HepG2 (cell line): ENCODE data around the gene TMEM144. TPM values are rescaled to one million over a fixed set of nuclear protein-coding genes. Genes with fewer than 3 reads are reported as not detected.

ENCODE experiments used
- GABPA ChIP-seq, 2 experiments: IDR thresholded peaks; 2 replicates each; pipeline ENCODE4 v1.6.1; 2011 to 2016; ENCODE audit warnings: low read depth in 2 of 2, low read length in 1 of 2, missing biosample characterization in 1 of 2, missing genetic modification characterization in 1 of 2
- GATA4 ChIP-seq: sonication (generic); IDR thresholded peaks from 2 replicates; pipeline ENCODE4 v1.6.1; 2016; ENCODE audit warnings: antibody characterized with exemption, low read depth, borderline replicate concordance
- HOXA3 ChIP-seq: sonication (generic); formaldehyde crosslinking; IDR thresholded peaks from 2 replicates; pipeline ENCODE4 v1.5.0; 2020; ENCODE audit warnings: missing genetic modification reagents
- HOXD1 ChIP-seq: sonication (generic); formaldehyde crosslinking; IDR thresholded peaks from 2 replicates; pipeline ENCODE4 v1.5.0; 2020; ENCODE audit warnings: missing genetic modification reagents
- KDM3A ChIP-seq: IDR thresholded peaks from 2 replicates; pipeline ENCODE4 v1.6.1; 2018; ENCODE audit warnings: low read depth, missing compliant biosample characterization
- LCORL ChIP-seq, 2 experiments: fragments of 450-650 bp in 1 of 2; sonication (generic) in 1 of 2; formaldehyde crosslinking in 1 of 2; IDR thresholded peaks; 2 replicates each; pipeline versions ENCODE4 v1.5.0 to v1.6.1; 2017 to 2020; ENCODE audit warnings: antibody characterized with exemption in 1 of 2, missing genetic modification reagents in 1 of 2
- PHF21A ChIP-seq: sonication (generic); formaldehyde crosslinking; IDR thresholded peaks from 2 replicates; pipeline ENCODE4 v1.5.0; 2020; ENCODE audit warnings: mild to moderate bottlenecking, missing genetic modification reagents
- POLR2AphosphoS5 ChIP-seq: IDR thresholded peaks from 2 replicates; pipeline ENCODE4 v1.6.1; 2012; ENCODE audit warnings: low read depth, low read length
- SMAD3 ChIP-seq: sonication (generic); formaldehyde crosslinking; IDR thresholded peaks from 2 replicates; pipeline ENCODE4 v1.4.0; 2020; ENCODE audit warnings: missing genetic modification reagents
- XRCC5 ChIP-seq: fragments of 200-400 bp; formaldehyde crosslinking; optimal IDR thresholded peaks from 2 replicates; pipeline ENCODE3; 2017; ENCODE audit warnings: mild to moderate bottlenecking, low read length
- ZC3H4 ChIP-seq: sonication (generic); formaldehyde crosslinking; IDR thresholded peaks from 2 replicates; pipeline ENCODE4 v1.4.0; 2020; ENCODE audit warnings: missing genetic modification reagents, borderline replicate concordance
- ZFP82 ChIP-seq: sonication (generic); formaldehyde crosslinking; IDR thresholded peaks from 2 replicates; pipeline ENCODE4 v1.5.1; 2020; ENCODE audit warnings: mild to moderate bottlenecking, missing genetic modification reagents, borderline replicate concordance
- ZFY ChIP-seq: sonication (generic); formaldehyde crosslinking; IDR thresholded peaks from 2 replicates; pipeline ENCODE4 v1.4.0; 2020; ENCODE audit warnings: missing genetic modification reagents
- ZNF143 ChIP-seq: sonication (generic); formaldehyde crosslinking; IDR thresholded peaks from 2 replicates; pipeline ENCODE4 v1.4.0; 2020; ENCODE audit warnings: missing genetic modification reagents
- ZNF317 ChIP-seq: sonication (generic); formaldehyde crosslinking; IDR thresholded peaks from 2 replicates; pipeline ENCODE4 v1.5.0; 2020; ENCODE audit warnings: mild to moderate bottlenecking, missing genetic modification reagents
- ZNF367 ChIP-seq: sonication (generic); formaldehyde crosslinking; IDR thresholded peaks from 2 replicates; pipeline ENCODE4 v1.4.0; 2020; ENCODE audit warnings: missing genetic modification reagents, borderline replicate concordance
- ZNF547 ChIP-seq: sonication (generic); formaldehyde crosslinking; IDR thresholded peaks from 2 replicates; pipeline ENCODE4 v1.5.1; 2020; ENCODE audit warnings: mild to moderate bottlenecking, missing genetic modification reagents
- ZSCAN31 ChIP-seq: sonication (generic); formaldehyde crosslinking; IDR thresholded peaks from 2 replicates; pipeline ENCODE4 v1.5.0; 2020; ENCODE audit warnings: low read depth, mild to moderate bottlenecking, missing genetic modification reagents
- polyA plus RNA-seq, 8 experiments: library from polyadenylated mRNA; depleted of rRNA in 3 of 8; stranded (reverse) in 7 of 8; unstranded in 1 of 8; fragments of >200 nt; fragmentation: Illumina TruSeq in 4 of 8; extraction: Trizol in 4 of 8; gene quantifications; 2 replicates each; pipeline versions ENCODE4 v1.2.1 to v1.2.3, GENCODE V29; 2011 to 2016; ENCODE audit warnings: low read depth in 4 of 8, missing spikeins in 1 of 8, mixed read lengths in 1 of 8; ENCODE audit not compliant: insufficient read depth in 1 of 8
- total RNA-seq, 5 experiments: library from RNA; depleted of rRNA; stranded (reverse); fragments of >200 nt; fragmentation: Illumina TruSeq; extraction: Trizol; gene quantifications; 2 replicates each; pipeline ENCODE4 v1.2.3, GENCODE V29; 2016; ENCODE audit warnings: low read depth in 1 of 5
- TF ChIP-seq, protein P1 (sequence below): sonication (generic); formaldehyde crosslinking; IDR thresholded peaks from 2 replicates; pipeline ENCODE4 v1.4.0; 2020; ENCODE audit warnings: missing genetic modification reagents, low read depth, mild to moderate bottlenecking, borderline replicate concordance
- TF ChIP-seq, protein P2 (sequence below): IDR thresholded peaks from 2 replicates; pipeline ENCODE4 v1.6.1; 2016; ENCODE audit warnings: missing genetic modification reagents, missing compliant biosample characterization
- TF ChIP-seq, protein P3 (sequence below): sonication (generic); formaldehyde crosslinking; IDR thresholded peaks from 2 replicates; pipeline ENCODE4 v1.4.0; 2020; ENCODE audit warnings: mild to moderate bottlenecking, missing genetic modification reagents
- TF ChIP-seq, protein P4 (sequence below): IDR thresholded peaks from 2 replicates; pipeline ENCODE4 v1.6.1; 2016; ENCODE audit warnings: low read depth, control low read depth
- TF ChIP-seq, protein P5 (sequence below): sonication (generic); formaldehyde crosslinking; IDR thresholded peaks from 2 replicates; pipeline ENCODE4 v1.4.0; 2020; ENCODE audit warnings: missing genetic modification reagents
- TF ChIP-seq, protein P6 (sequence below): sonication (generic); formaldehyde crosslinking; IDR thresholded peaks from 2 replicates; pipeline ENCODE4 v1.4.0; 2020; ENCODE audit warnings: missing genetic modification reagents

The TMEM144 gene
- total and polyA plus RNA-seq, 2 of the 13 experiments (the other 11 are each of a cell fraction or from before 2014, with no cell fraction given) = 10.9 to 12.3 TPM

DNA sequence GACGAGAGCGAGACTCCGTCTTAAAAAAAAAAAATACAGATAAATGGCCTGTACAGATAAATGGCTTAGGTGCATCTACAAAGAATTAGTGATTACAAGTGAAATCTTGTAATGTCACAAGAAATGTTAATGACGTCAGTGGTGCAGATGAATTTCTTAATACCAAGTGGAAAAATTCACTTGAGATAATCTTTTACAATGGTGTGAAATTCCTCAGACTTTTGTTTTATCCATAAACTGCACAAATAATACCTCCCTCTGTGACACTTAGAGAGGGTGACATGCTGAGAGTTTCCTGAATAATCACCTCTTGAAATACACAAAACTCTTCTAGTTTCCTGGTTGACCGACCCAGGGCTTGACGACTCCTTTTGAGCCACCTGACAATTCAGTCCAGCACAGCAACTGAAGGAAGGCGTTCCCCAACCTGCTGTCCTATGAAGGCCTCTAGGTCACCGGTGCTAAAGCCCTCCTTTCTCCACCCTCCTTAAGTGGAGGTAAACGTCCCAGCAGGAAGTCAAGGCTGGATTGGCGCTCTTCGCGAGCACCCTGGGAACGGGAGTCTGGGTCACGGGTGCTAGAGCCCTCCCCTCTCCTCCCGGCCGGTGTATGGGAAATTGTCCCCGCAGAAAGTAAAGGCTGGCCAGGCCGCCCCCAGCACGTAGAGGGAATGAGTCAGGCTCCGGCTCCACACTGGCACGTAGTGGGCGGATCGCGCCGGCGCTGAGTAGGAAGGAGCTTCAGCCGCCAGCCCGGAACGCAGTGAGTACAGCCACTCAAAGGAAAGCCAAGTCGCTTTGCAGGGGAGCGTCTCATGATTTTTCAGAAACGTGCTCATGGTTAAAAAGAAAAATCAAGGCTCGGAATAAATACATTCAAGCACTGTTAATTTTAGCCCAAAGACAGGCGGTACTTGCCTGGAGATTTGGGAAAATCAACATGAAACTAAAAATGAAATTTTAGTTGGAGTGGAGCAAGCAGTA, at the start of gene TMEM144 (continued):
- TF ChIP-seq ZNF143 (CRISPR knock-in tag) (peak; percentile 69), POLR2AphosphoS5 (peak; percentile 50), ZSCAN31 (no peak), GATA4 (no peak), PHF21A (CRISPR knock-in tag) (peak; percentile 70; the same call in 1 of the 2 replicates), GABPA (IDR thresholded peaks at IDR 0.05; ENCODE audit: low read depth, low read length) (no peak), GABPA (CRISPR knock-in tag; IDR thresholded peaks at IDR 0.05; ENCODE audit: low read depth) (peak; percentile 49), SMAD3 (no peak), ZNF367 (CRISPR knock-in tag) (no peak), ZNF547 (CRISPR knock-in tag) (peak; percentile 62; the same call in 1 of the 2 replicates), HOXD1 (CRISPR knock-in tag) (0 out of 2 replicates have a peak, but pooled peaks have one; percentile 19), KDM3A (CRISPR knock-in tag) (no peak), ZC3H4 (CRISPR knock-in tag) (no peak), HOXA3 (peak; percentile 39; the same call in 1 of the 2 replicates), XRCC5 (peak; percentile 81), ZNF317 (CRISPR knock-in tag) (peak; percentile 79; the same call in 1 of the 2 replicates), ZFY (CRISPR knock-in tag) (peak; percentile 65), LCORL (IDR thresholded peaks at IDR 0.05) (no peak), LCORL (CRISPR knock-in tag; IDR thresholded peaks at IDR 0.05) (0 out of 2 replicates have a peak, but pooled peaks have one; percentile 16), ZFP82 (CRISPR knock-in tag) (peak; percentile 49; the same call in 1 of the 2 replicates)
- TF ChIP-seq, protein P1, sequence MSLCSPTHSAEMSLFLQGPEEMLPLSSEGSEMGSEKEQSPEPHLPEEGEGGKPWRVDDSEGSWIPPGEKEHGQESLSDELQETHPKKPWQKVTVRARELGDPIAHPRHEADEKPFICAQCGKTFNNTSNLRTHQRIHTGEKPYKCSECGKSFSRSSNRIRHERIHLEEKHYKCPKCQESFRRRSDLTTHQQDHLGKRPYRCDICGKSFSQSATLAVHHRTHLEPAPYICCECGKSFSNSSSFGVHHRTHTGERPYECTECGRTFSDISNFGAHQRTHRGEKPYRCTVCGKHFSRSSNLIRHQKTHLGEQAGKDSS (CRISPR knock-in tag) = 0 out of 2 replicates have a peak, but pooled peaks have one; percentile 36
- TF ChIP-seq, protein P2, sequence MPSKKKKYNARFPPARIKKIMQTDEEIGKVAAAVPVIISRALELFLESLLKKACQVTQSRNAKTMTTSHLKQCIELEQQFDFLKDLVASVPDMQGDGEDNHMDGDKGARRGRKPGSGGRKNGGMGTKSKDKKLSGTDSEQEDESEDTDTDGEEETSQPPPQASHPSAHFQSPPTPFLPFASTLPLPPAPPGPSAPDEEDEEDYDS (CRISPR knock-in tag) = peak; percentile 46
- TF ChIP-seq, protein P3, sequence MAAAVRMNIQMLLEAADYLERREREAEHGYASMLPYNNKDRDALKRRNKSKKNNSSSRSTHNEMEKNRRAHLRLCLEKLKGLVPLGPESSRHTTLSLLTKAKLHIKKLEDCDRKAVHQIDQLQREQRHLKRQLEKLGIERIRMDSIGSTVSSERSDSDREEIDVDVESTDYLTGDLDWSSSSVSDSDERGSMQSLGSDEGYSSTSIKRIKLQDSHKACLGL (CRISPR knock-in tag) = 0 out of 2 replicates have a peak, but pooled peaks have one; percentile 75
- TF ChIP-seq, protein P4, sequence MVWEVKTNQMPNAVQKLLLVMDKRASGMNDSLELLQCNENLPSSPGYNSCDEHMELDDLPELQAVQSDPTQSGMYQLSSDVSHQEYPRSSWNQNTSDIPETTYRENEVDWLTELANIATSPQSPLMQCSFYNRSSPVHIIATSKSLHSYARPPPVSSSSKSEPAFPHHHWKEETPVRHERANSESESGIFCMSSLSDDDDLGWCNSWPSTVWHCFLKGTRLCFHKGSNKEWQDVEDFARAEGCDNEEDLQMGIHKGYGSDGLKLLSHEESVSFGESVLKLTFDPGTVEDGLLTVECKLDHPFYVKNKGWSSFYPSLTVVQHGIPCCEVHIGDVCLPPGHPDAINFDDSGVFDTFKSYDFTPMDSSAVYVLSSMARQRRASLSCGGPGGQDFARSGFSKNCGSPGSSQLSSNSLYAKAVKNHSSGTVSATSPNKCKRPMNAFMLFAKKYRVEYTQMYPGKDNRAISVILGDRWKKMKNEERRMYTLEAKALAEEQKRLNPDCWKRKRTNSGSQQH (CRISPR knock-in tag) = no peak
- TF ChIP-seq, protein P5, sequence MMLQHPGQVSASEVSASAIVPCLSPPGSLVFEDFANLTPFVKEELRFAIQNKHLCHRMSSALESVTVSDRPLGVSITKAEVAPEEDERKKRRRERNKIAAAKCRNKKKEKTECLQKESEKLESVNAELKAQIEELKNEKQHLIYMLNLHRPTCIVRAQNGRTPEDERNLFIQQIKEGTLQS (CRISPR knock-in tag) = peak; percentile 61; the same call in 1 of the 2 replicates
- TF ChIP-seq, protein P6, sequence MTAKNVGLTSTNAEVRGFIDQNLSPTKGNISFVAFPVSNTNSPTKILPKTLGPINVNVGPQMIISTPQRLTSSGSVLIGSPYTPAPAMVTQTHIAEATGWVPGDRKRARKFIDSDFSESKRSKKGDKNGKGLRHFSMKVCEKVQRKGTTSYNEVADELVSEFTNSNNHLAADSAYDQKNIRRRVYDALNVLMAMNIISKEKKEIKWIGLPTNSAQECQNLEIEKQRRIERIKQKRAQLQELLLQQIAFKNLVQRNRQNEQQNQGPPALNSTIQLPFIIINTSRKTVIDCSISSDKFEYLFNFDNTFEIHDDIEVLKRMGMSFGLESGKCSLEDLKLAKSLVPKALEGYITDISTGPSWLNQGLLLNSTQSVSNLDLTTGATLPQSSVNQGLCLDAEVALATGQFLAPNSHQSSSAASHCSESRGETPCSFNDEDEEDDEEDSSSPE (CRISPR knock-in tag) = peak; percentile 34; the same call in 1 of the 2 replicates
